ENCODE measurements around the gene CSF2RB. TPM values are rescaled to one million over a fixed set of nuclear protein-coding genes. Genes with fewer than 3 reads are reported as not detected.

The CSF2RB gene
- total and polyA plus RNA-seq, 5 experiments from 2014 or later, result 0.41 to 0.60 TPM; not detected in 3

DNA sequence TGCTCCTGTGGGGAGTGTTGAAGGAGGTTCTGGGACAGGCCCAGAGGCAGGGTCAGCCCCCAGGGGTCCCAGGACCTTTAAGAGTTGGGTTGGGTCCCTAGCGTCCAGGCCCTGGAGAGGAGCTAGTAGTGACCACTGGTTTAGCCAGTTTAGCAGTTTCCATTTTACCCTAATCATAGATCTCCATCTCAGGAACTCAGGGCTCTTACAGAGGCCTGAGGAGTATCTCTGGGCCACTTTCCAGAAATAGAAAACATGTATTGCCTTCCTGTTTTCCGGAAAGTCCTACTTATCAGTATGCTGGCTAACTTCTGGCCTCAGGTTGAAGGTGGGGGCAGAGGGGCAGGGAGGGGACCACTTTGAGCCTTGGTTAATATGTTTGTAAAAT, 39.1 kb upstream of the CSF2RB start:
- no peak for DNase-seq
- POLR2A ChIA-PET, result no interaction called here
- H3K27me3 Mint-ChIP-seq, result peaks cover 0 to 20% (median 12%) of the 10 kb centered on the region in 5 donors
- peaks cover 0 to 7% (median 0%) of the 10 kb centered on the region in 4 donors for H3K4me1 Mint-ChIP-seq
- no peak overlapping the region for H3K4me3 Mint-ChIP-seq
- peaks cover 0 to 2% (median 0%) of the 10 kb centered on the region in 9 donors for H3K9me3 Mint-ChIP-seq
- peak overlapping the region in 1 of 10 donors; percentile 77 for H3K27ac Mint-ChIP-seq
- ATAC-seq, result no peak
- H3K36me3 Mint-ChIP-seq, result no peaks in the 10 kb centered on the region

DNA sequence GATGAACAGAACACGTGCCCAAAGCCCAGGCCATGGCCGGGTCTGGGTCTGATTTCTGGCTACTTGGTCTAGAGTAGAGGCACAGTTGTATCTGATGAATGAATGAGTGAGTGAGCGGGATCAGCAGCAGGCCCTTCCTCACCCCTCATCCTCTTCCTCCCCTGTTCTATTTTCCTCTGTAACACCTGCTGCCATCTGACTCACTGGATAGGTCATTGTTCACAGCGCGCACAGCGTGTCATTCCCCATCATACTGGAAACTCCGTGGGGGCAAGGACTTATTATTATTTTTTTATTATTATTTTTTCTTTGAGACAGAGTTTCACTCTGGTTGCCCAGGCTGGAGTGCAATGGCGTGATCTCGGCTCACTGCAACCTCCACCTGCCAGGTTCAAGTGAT, 38.7 kb upstream of the CSF2RB start:
- POLR2A ChIA-PET, result no interaction called here
- Mint-ChIP-seq H3K36me3 (no peaks in the 10 kb centered on the region), H3K4me1 (peaks cover 0 to 7% (median 0%) of the 10 kb centered on the region in 4 donors), H3K9me3 (peaks cover 0 to 6% (median 2%) of the 10 kb centered on the region in 9 donors), H3K27me3 (peaks cover 0 to 20% (median 12%) of the 10 kb centered on the region in 5 donors), H3K27ac (no peak overlapping the region), H3K4me3 (no peak overlapping the region)
- DNase-seq, result no peak
- no peak for ATAC-seq

DNA sequence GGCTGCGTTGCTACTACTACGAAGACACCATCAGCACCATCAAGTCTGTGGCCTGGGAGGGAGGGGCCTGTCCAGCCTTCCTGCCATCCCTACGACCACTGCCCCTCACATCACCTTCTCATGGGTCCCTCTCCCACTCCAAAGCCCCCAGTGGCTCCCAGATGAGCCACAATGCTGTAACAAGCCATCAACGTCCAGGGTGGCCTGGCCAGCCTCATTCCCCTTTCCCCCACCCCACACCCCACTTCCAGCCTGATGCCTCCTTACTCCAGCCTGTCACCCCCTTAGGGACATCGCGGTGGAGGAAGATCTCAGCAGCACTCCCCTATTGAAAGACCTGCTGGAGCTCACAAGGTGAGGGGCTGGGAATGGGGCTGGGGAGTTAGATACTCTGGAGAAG, 37.7 kb upstream of the CSF2RB start:
- Mint-ChIP-seq H3K4me1 (peaks cover 0 to 7% (median 0%) of the 10 kb centered on the region in 4 donors), H3K27me3 (peaks cover 0 to 20% (median 11%) of the 10 kb centered on the region in 5 donors), H3K4me3 (no peak overlapping the region), H3K27ac (no peak overlapping the region), H3K36me3 (no peaks in the 10 kb centered on the region), H3K9me3 (peaks cover 0 to 16% (median 10%) of the 10 kb centered on the region in 9 donors)
- POLR2A ChIA-PET, result no interaction called here
- ATAC-seq, result no peak
- no peak for DNase-seq

- no peak overlapping the region for H3K27ac Mint-ChIP-seq
- POLR2A ChIA-PET, result no interaction called here
- H3K4me3 Mint-ChIP-seq, result no peak overlapping the region
- H3K9me3 Mint-ChIP-seq, result peaks cover 6 to 49% (median 35%) of the 10 kb centered on the region in 9 donors
- no peak for DNase-seq
- peaks cover 1 to 20% (median 12%) of the 10 kb centered on the region in 5 donors for H3K27me3 Mint-ChIP-seq
- H3K4me1 Mint-ChIP-seq, result peaks cover 0 to 3% (median 0%) of the 10 kb centered on the region in 4 donors
- no peak for ATAC-seq
- H3K36me3 Mint-ChIP-seq, result peaks cover 0 to 15% (median 6%) of the 10 kb centered on the region in 3 donors
Measured at GRCh38 chr22:36879775-36880174, 33.7 kb upstream of the CSF2RB start.

DNA sequence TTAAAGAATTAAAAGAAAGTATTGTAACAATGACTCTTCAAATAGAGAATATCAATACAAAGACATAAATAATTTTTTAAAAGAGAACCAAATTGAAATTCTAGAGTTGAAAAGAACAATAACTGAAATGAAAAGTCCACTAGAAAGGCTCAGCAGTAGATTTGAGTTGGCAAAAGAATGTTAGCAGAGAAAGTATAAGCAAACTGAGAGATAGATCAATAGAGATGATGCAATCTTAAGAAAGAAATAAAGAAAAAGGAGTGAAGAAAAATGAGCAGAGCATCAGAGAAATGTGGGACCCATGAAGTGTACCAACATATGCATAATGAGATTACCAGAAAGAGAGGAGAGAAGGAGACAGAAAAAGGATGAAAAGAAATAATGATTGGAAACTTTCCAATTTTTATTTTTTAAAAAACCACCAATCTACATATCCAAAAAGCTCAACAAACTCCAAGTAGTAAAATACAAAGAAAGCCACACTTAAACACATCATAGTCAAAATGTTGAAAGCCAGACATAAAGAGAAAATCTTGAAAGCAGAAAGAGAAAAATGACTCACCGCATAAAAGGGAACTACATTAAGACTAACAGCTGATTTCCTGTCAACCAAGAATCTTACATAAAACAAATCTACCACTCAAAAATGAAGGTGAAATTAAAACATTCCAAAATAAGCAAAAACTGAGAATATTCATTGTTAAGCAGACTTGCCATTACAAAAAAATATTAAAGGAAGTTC, 31.8 kb upstream of the CSF2RB start:
- DNase-seq (peak in 2 of 10 donors; percentile 12 to 23), ATAC-seq (peak in 1 of 2 donors; percentile 39)
- peak overlapping the region in 2 of 10 donors; percentile 2 to 59 for H3K27ac Mint-ChIP-seq
- peaks cover 6 to 49% (median 35%) of the 10 kb centered on the region in 9 donors for H3K9me3 Mint-ChIP-seq
- H3K4me1 Mint-ChIP-seq, result peaks cover 0 to 9% (median 0%) of the 10 kb centered on the region in 4 donors
- peaks cover 0 to 15% (median 6%) of the 10 kb centered on the region in 3 donors for H3K36me3 Mint-ChIP-seq
- POLR2A ChIA-PET, result no interaction called here
- peaks cover 2 to 21% (median 9%) of the 10 kb centered on the region in 5 donors for H3K27me3 Mint-ChIP-seq
- H3K4me3 Mint-ChIP-seq, result no peak overlapping the region

DNA sequence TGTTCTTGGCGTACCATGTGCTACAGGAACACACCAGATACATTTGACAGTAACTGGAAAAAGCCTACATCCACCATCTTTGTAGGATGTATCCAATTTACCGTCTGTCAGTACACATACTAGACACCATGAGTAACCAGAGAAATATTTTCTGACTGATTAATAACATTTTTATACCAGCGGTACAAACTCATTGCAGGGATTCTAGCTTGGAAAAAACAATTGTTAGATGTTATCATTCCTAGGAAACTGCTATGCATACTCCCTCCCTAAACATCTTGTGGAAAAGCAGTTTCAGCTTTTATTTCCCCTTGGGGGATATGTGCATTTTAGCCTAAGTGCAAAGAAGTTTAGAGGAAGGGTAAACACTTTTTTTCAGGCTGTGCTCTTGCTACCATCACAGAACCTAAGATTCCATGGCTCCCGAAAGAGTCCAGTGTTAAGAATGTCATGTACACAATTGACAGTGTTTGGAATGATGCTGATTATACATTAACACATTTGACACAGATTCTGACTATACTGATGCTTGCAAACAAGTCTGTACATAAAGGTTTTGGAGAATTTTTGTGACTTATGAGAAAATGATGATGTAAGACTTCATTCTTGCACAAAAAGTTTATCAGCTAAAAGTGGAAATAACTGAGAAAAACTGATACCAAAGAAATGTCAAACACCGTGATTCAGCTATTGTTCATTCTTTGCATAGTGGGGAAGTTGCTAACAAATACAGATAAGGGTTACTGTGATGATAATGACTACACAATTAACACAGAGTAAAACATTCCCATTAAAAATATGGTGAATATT, 28.9 kb upstream of the CSF2RB start:
- ATAC-seq (no peak), DNase-seq (no peak)
- H3K4me1 Mint-ChIP-seq, result peaks cover 0 to 12% (median 4%) of the 10 kb centered on the region in 4 donors
- POLR2A ChIA-PET, result no interaction called here
- H3K9me3 Mint-ChIP-seq, result peaks cover 6 to 45% (median 32%) of the 10 kb centered on the region in 9 donors
- peak overlapping the region in 1 of 10 donors; percentile 29 for H3K27ac Mint-ChIP-seq
- no peak overlapping the region for H3K4me3 Mint-ChIP-seq
- H3K27me3 Mint-ChIP-seq, result peaks cover 0 to 25% (median 14%) of the 10 kb centered on the region in 5 donors
- peaks cover 0 to 15% (median 6%) of the 10 kb centered on the region in 3 donors for H3K36me3 Mint-ChIP-seq

GRCh38 chr22:36885474-36885873, 28.0 kb upstream of the CSF2RB start:
- POLR2A ChIA-PET, result no interaction called here
- peaks cover 0 to 15% (median 6%) of the 10 kb centered on the region in 3 donors for H3K36me3 Mint-ChIP-seq
- ATAC-seq (no peak), DNase-seq (no peak)
- no peak overlapping the region for H3K27ac Mint-ChIP-seq
- peaks cover 0 to 12% (median 4%) of the 10 kb centered on the region in 4 donors for H3K4me1 Mint-ChIP-seq
- peaks cover 6 to 36% (median 23%) of the 10 kb centered on the region in 9 donors for H3K9me3 Mint-ChIP-seq
- no peak overlapping the region for H3K4me3 Mint-ChIP-seq
- peaks cover 0 to 25% (median 14%) of the 10 kb centered on the region in 5 donors for H3K27me3 Mint-ChIP-seq

- H3K36me3 Mint-ChIP-seq, result peaks cover 0 to 15% (median 6%) of the 10 kb centered on the region in 3 donors
- no peak for DNase-seq
- H3K4me1 Mint-ChIP-seq, result peaks cover 0 to 12% (median 4%) of the 10 kb centered on the region in 4 donors
- ATAC-seq, result no peak
- no peak overlapping the region for H3K27ac Mint-ChIP-seq
- H3K4me3 Mint-ChIP-seq, result no peak overlapping the region
- POLR2A ChIA-PET, result no interaction called here
- H3K27me3 Mint-ChIP-seq, result peaks cover 0 to 25% (median 14%) of the 10 kb centered on the region in 5 donors
- H3K9me3 Mint-ChIP-seq, result peaks cover 4 to 30% (median 20%) of the 10 kb centered on the region in 9 donors
Measured at GRCh38 chr22:36886016-36886415, 27.4 kb upstream of the CSF2RB start.

DNA sequence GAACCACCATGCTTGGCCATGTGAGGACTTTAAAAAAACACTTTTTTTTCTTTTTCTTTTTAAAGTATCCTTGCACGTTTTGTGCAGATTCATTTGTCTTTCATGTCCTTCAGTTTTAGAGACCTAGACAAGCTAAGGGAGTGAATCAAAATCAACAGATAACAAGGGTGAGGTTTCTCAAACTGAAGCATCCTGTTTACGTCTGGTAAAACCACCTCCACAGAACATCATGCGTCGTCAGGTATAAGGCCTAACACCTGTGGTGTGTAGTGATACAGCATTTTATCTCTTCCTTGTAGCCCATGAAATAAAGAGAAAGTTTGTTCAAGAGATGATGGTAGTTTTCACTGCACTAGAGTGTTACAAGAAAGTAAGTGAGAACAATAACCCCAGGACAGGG, 26.3 kb upstream of the CSF2RB start:
- no peak overlapping the region for H3K27ac Mint-ChIP-seq
- H3K4me1 Mint-ChIP-seq, result peaks cover 0 to 9% (median 4%) of the 10 kb centered on the region in 4 donors
- peaks cover 0 to 6% (median 6%) of the 10 kb centered on the region in 3 donors for H3K36me3 Mint-ChIP-seq
- H3K27me3 Mint-ChIP-seq, result peaks cover 0 to 25% (median 14%) of the 10 kb centered on the region in 5 donors
- POLR2A ChIA-PET, result no interaction called here
- no peak overlapping the region for H3K4me3 Mint-ChIP-seq
- DNase-seq (no peak), ATAC-seq (no peak)
- H3K9me3 Mint-ChIP-seq, result peaks cover 0 to 19% (median 10%) of the 10 kb centered on the region in 9 donors

DNA sequence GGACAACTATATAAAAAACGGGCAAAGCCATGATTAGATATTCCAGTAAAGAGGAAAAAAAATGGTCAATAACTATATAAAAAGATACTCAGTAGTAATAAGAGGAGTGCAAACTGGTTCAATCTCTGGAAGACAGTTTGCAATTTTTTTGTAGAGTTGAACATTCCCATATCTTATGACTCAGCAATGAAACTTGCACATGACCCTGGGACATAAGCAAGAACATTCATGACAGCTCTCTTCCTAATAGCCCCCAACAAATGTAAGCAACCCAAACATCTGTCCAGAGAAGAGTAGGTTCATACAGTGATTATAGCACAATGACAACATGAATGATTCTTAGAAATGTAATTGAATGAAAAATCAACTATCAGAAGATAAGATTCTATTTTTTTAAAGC, 21.8 kb upstream of the CSF2RB start:
- peaks cover 0 to 13% (median 9%) of the 10 kb centered on the region in 9 donors for H3K9me3 Mint-ChIP-seq
- no peak for ATAC-seq
- peaks cover 0 to 9% (median 6%) of the 10 kb centered on the region in 3 donors for H3K36me3 Mint-ChIP-seq
- DNase-seq, result no peak
- no peak overlapping the region for H3K4me3 Mint-ChIP-seq
- POLR2A ChIA-PET, result no interaction called here
- H3K4me1 Mint-ChIP-seq, result peaks cover 0 to 6% (median 3%) of the 10 kb centered on the region in 4 donors
- peaks cover 0 to 23% (median 11%) of the 10 kb centered on the region in 5 donors for H3K27me3 Mint-ChIP-seq
- peak overlapping the region in 1 of 10 donors; percentile 66 for H3K27ac Mint-ChIP-seq

DNA sequence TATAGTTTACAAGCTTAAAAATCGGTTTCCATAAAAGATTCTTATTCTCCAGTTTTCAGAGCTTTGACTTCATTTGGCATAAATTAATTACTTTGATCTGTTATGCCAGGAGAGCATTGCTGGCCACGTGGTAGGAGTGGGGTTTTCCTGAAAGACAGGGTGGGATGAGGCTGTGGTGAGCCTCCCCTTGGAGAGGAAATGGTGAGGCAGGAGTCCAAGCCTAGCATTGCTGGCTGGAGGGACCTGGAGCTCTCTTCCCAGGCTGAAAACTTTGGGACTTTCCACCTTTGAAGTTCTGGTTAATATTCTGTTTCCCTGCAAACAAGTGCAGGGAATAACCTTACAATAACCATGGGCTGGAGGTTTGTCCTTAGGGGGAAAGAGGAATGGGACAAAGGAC, 21.1 kb upstream of the CSF2RB start:
- POLR2A ChIA-PET, result no interaction called here
- Mint-ChIP-seq H3K9me3 (peaks cover 0 to 16% (median 9%) of the 10 kb centered on the region in 9 donors), H3K4me1 (peaks cover 0 to 3% (median 2%) of the 10 kb centered on the region in 4 donors), H3K36me3 (peaks cover 0 to 9% (median 6%) of the 10 kb centered on the region in 3 donors), H3K27me3 (peaks cover 0 to 23% (median 9%) of the 10 kb centered on the region in 5 donors), H3K27ac (no peak overlapping the region), H3K4me3 (no peak overlapping the region)
- no peak for DNase-seq
- ATAC-seq, result no peak

GRCh38 chr22:36893262-36893661, 20.2 kb upstream of the CSF2RB start:
- Mint-ChIP-seq H3K4me1 (no peaks in the 10 kb centered on the region), H3K9me3 (peaks cover 0 to 16% (median 9%) of the 10 kb centered on the region in 9 donors), H3K4me3 (no peak overlapping the region), H3K27ac (no peak overlapping the region), H3K27me3 (peaks cover 0 to 17% (median 4%) of the 10 kb centered on the region in 5 donors), H3K36me3 (peaks cover 0 to 9% (median 6%) of the 10 kb centered on the region in 3 donors)
- no peak for DNase-seq
- POLR2A ChIA-PET, result no interaction called here
- ATAC-seq, result no peak
